GM12865 (cell line): ENCODE data around the gene GPR15LG.

Experiments used
- DNase-seq: peaks from one replicate; pipeline ENCODE4 v3.0.0; 2010; ENCODE audit warnings: low read depth
- H3K4me3 ChIP-seq: 2 replicates; pipeline ENCODE4 v1.5.1; 2011; ENCODE audit warnings: mild to moderate bottlenecking, low read depth, low read length, control low read depth
- CTCF ChIP-seq: IDR thresholded peaks from 2 replicates; pipeline ENCODE4 v1.5.1; 2011; ENCODE audit warnings: low read length, control low read depth, low read depth, inconsistent platforms; ENCODE audit not compliant: insufficient read depth; ENCODE audit errors: missing control alignments

GPR15LG gene

GRCh38 chr10:84172467-84173356, 889 bp upstream of the GPR15LG start:
- peak overlapping the region; percentile 76 for H3K4me3 ChIP-seq
- DNase-seq = peak; percentile 65
- no peak for TF ChIP-seq CTCF

- TF ChIP-seq CTCF = no peak
- DNase-seq = no peak
- no peak overlapping the region for H3K4me3 ChIP-seq
These were observed 1.8 kb downstream of the GPR15LG start for GRCh38 chr10:84175436-84175835.

DNA sequence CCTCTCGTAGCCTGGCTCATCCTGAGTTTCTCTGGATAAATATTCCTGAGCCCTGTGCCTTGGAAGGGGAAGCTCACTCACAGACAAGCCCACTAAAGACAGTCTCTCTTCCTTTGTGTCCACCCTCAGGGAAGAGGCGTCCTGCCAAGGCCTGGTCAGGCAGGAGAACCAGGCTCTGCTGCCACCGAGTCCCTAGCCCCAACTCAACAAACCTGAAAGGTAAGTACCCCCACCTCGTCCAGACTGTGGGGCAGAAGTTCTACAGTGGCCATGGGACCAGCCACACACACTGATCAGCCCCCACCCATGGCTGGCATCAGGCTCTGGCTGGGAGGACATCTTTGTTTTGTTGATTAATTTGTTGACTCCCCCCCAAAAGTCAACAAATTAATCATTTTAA, 2.8 kb downstream of the GPR15LG start:
- TF ChIP-seq CTCF = no peak
- no peak for DNase-seq
- H3K4me3 ChIP-seq = no peak overlapping the region

- TF ChIP-seq CTCF = no peak
- DNase-seq = no peak
- H3K4me3 ChIP-seq = no peak overlapping the region; the same call in 1 of the 2 replicates
These were observed 3.4 kb downstream of the GPR15LG start for GRCh38 chr10:84176836-84177474.

DNA sequence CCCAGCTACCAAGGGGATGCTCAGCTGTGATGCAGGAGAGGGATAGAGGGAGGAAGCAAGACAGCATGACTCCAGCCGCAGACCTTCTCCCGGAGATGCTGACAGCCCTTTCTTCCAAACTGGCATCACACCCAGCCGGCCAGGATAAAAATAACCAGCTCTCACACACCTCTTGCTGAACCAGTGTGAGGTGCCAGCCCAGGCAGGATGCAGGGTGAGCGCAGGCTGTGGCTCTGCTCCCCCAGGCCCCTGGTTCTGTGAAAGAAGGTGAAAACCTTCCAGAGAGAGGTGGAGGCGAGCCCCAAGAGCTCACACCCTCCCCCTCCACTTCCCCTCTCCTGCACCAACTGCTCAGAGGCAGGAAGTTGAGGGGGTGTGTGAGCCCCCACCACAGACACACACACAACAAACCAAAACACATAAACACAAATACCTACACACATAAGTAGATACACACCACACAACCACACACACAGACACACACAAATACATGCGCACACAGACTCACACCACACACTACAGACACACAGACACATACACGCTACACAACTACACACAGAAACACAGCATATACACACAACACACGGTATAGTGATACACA, 4.0 kb downstream of the GPR15LG start:
- DNase-seq = peak; percentile 78
- TF ChIP-seq CTCF = no peak
- peak overlapping the region; percentile 11 for H3K4me3 ChIP-seq

GRCh38 chr10:84178160-84178609, 4.6 kb downstream of the GPR15LG start:
- no peak overlapping the region for H3K4me3 ChIP-seq
- TF ChIP-seq CTCF = no peak
- DNase-seq = no peak
